Measurements from ENCODE around the gene HOXC9. TPM values are rescaled to one million over a fixed set of nuclear protein-coding genes. Genes with fewer than 3 reads are reported as not detected.

The HOXC9 gene
- total RNA-seq, 4 donors from 2014 or later = 7.6 to 25.1 (median 13.0) TPM

DNA sequence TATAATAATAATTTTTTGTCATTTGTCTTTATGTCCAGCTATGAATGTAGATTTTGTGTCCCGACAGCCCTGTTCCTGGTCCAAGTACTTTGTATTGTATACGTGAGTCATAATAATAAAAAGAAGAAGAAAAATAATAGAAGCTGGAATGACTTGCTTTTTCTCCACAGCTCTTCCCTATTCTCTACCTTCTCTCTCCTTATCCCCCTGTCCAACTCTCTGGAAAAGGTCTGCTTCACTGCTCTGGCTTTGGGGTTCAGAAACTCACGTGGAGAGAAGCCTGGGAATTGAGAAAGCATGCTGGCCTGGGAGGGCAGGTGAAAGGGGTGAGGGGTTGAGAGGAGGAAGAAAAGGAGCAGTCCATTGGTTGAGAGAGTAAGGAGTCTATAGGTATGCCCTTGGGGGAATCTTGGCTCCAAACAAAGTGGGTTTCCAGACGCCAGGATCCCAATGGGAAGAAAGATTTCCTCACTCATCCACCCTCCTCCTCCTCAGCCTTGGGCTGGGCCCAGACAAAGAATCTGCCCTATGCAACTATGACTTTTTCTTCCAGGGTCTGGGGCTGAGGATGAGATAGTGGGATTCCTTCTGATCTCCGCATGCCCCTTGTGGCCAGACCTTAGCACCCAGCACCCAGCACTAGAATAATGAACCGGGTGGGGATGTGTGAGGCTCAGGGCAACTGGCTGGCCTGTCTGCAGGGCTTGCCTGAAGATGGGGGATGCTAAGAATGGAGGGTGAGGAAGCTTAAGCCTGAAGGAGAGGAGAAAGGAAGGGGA is 12.9 kb downstream of the HOXC9 start:
- TF ChIP-seq, protein P1, sequence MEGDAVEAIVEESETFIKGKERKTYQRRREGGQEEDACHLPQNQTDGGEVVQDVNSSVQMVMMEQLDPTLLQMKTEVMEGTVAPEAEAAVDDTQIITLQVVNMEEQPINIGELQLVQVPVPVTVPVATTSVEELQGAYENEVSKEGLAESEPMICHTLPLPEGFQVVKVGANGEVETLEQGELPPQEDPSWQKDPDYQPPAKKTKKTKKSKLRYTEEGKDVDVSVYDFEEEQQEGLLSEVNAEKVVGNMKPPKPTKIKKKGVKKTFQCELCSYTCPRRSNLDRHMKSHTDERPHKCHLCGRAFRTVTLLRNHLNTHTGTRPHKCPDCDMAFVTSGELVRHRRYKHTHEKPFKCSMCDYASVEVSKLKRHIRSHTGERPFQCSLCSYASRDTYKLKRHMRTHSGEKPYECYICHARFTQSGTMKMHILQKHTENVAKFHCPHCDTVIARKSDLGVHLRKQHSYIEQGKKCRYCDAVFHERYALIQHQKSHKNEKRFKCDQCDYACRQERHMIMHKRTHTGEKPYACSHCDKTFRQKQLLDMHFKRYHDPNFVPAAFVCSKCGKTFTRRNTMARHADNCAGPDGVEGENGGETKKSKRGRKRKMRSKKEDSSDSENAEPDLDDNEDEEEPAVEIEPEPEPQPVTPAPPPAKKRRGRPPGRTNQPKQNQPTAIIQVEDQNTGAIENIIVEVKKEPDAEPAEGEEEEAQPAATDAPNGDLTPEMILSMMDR (IDR thresholded peaks at IDR 0.05; ENCODE audit: low read depth) = no peak

DNA sequence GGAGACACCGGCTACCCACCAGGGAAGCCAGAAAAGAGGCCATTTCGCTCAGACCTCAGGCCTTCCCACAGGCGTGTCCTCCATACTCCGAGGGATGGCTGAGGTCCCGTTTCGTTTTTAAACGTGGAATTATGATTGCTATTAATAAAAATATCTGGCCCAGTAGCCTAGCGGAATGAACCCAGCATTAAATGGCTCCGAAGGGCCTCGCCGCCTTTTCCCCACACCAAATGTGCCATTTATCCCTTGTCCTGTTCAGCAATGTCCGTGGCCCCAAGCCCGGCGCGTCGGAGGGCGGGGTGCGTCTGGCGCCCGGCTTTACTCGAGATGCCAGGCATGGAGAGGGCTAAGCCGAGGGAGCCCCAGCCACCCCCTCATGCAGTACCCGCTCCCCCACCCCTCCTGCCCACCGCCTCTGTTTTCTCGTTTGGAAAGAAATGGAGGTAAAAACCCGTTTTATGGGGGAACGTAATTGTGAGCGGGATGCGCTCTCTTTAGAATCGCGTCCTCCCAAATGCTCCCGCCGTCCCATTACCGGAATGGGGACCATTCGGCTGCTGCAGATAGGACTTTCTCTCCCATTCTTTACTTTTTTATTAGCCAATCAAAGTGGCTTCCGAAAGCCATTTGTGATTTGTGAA is 14.5 kb downstream of the HOXC9 start:
- TF ChIP-seq, protein P1 (IDR thresholded peaks at IDR 0.05; ENCODE audit: low read depth) = no peak

DNA sequence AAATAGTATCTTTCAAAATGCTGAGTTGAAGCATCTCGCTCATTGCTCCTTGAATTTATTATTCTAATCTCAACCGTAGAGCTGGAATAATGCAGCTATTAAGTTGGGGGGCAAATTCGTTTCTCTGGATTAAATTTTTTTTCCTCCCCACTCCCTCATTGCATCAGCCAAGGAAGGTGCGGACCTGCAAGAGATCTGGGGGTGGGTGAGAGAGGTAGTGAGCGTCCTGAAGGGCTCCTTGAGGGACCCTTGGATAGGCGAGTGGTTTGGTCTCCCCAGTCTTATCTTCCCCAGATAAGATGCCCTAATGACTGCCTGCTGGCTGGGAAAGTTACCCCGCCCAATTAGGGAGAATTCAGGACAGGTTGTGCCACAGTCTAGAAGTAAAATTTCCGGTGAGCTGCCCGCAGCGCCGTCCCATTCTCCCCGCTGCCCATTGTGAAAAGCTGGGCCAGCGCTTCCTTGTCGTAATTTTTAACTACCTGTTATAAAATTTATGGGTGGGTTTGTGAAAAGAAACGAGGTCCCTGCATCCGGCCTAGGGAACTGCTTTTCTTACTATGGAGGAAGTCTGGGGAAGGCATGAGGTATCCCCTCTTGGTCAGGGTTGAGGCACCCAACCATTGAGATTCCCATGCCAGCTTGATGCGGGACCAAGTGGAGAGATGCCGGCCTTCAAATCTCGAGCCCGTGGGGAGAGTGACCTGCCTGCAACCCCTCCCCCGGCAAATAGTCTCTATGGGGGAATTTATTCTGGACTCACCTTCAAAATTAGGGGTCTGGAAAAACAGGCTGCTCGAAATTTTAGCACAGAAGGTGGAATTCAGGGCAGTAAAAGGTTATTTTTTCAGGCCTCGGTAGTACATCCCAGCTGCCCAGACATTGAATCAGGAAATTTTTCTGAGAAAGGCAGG is 15.3 kb downstream of the HOXC9 start:
- TF ChIP-seq, protein P1 (IDR thresholded peaks at IDR 0.05; ENCODE audit: low read depth) = no peak

DNA sequence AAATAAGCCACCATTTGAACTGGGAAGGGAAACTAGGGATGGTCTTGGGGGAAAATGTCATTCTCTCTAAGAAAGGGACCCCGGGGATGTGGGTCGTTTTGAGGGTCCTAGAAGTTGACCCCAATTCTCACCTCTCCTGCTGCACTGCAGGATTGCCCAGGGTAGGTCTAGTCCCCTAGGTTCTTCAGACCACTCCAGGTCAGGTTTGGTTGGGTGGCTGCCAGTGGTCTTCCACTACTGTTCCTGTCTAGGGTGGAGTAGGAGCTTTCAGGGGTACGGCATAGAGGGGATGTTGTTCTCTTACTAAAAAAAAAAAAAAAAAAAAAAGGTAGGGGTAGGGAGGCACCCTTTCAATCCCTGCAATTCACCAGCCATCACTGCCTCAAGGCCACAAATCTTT is 16.1 kb downstream of the HOXC9 start:
- TF ChIP-seq, protein P1 (IDR thresholded peaks at IDR 0.05; ENCODE audit: low read depth) = no peak

DNA sequence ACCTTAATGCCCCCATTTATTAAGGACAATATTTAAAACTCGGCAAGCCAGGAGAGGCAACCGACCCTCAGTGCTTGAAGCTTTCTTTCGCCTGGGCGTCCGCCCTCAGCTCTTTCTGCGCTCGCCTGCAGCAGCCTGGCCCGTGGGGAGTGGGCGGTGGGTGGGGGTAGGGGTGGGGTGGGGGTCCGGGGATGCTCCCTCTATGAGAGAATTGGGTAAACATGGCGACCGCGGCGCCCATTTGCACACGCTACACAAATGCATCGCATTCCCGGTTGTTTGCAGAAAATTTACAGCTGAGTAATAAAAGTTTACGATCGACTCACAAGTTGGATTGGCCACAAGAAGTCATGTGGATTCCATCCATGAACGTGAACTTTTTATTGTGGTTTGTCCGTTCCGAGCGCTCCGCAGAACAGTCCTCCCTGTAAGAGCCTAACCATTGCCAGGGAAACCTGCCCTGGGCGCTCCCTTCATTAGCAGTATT is 16.6 kb downstream of the HOXC9 start:
- TF ChIP-seq, protein P1 (IDR thresholded peaks at IDR 0.05; ENCODE audit: low read depth) = no peak

DNA sequence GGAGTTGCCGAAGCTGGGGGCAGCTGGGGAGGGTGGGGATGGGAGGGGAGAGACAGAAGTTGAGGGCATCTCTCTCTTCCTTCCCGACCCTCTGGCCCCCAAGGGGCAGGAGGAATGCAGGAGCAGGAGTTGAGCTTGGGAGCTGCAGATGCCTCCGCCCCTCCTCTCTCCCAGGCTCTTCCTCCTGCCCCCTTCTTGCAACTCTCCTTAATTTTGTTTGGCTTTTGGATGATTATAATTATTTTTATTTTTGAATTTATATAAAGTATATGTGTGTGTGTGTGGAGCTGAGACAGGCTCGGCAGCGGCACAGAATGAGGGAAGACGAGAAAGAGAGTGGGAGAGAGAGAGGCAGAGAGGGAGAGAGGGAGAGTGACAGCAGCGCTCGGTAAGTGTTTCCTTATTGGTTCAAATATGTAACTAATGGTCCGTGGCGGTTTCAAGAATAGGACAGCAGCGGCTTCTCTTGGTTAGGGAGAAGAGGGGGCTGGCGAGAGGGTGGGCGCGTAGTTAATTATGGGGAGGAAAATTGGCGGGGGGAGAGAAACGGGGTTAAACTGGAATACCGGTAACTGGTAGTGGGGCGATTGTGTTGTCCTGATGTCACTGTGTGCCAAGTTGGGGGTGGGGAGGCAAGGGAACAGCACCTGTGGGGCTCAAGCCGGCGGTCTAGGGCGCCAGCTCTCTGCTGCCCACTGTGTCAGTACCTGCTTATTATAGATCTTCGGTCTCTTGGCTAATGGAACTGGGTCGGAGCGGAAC is 17.2 kb downstream of the HOXC9 start:
- TF ChIP-seq, protein P1 (IDR thresholded peaks at IDR 0.05; ENCODE audit: low read depth) = no peak
